ENCODE data around the gene ANO7. TPM values are rescaled to one million over a fixed set of nuclear protein-coding genes. Genes with fewer than 3 reads are reported as not detected.
A peak's percentile ranks its signal among the peaks of the same experiment; 100 is the strongest.

Gene ANO7
- total and polyA plus RNA-seq, 4 donors = 0.89 to 3.1 (median 1.7) TPM

DNA sequence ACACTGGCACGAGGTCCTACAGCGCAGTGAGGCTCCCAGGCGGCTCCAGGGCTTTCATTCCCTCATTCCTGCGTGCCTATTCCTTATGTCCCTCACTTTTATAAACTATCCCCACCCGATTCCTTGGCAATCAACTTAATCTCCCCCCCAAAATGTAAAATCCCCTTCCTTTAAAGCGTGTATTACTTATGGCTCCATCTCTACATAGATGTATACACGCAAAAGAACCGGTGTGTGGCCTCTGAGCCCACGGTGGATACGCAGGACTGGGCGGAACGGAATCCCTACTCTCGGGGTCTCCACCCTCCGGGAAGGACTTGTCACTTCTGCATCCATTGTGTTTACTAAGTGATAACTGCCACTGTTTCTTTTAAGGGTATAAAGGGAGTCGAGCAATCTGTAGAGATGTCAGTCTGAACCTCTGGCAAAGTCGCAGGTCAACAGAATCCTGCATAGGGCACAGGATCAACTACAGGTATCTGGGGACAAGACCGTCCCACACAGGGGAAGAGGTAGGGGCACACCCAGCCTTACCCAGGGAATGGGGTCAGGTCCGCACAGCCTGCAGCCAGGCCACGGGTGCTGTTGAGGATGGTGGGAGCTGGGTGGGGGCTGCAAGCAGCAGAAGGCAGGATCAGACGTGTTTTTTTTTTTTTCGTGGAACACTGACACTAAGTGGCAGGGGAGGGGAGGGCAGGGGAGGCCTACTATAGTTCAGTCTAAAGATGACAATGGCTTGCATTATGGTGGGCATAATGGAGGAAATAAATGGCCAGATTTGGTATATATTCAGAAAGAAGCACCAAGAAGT lies 84.9 kb downstream of the ANO7 start:
- DNase-seq (ENCODE audit: low read depth in 4 of 6, low spot score in 6 of 6) = no peak
- Histone ChIP-seq H3K9me3 (ENCODE audit: control insufficient read depth, insufficient read depth, low read length) (no peaks in the 10 kb centered on the region), H3K27me3 (ENCODE audit: control insufficient read depth, insufficient read depth, low read length) (no peaks in the 10 kb centered on the region), H3K4me1 (ENCODE audit: control insufficient read depth, insufficient read depth, low read length) (peaks cover 21% of the 10 kb centered on the region), H3K27ac (ENCODE audit: low read depth, low read length) (peak overlapping the region; percentile 36), H3K36me3 (ENCODE audit: control insufficient read depth, insufficient read depth, low read length) (no peaks in the 10 kb centered on the region), H3K4me3 (ENCODE audit: low read depth, low read length) (peak overlapping the region; percentile 39)
- WGBS (ENCODE audit: insufficient coverage) = 39% methylated on average over 12 of the region's 21 CpGs

GRCh38 chr2:241274127-241274526 lies 85.7 kb downstream of the ANO7 start:
- 82% methylated on average over 5 of the region's 5 CpGs for WGBS (ENCODE audit: insufficient coverage)
- no peak for DNase-seq (ENCODE audit: low read depth in 4 of 6, low spot score in 6 of 6)
- Histone ChIP-seq H3K4me3 (ENCODE audit: low read depth, low read length) (no peak overlapping the region), H3K27ac (ENCODE audit: low read depth, low read length) (no peak overlapping the region), H3K27me3 (ENCODE audit: control insufficient read depth, insufficient read depth, low read length) (no peaks in the 10 kb centered on the region), H3K36me3 (ENCODE audit: control insufficient read depth, insufficient read depth, low read length) (no peaks in the 10 kb centered on the region), H3K4me1 (ENCODE audit: control insufficient read depth, insufficient read depth, low read length) (peaks cover 21% of the 10 kb centered on the region), H3K9me3 (ENCODE audit: control insufficient read depth, insufficient read depth, low read length) (no peaks in the 10 kb centered on the region)

Other genes starting within 250 kb of the ANO7 start
- 10 to 100 TPM; 23.5 to 93.7 TPM for gene SNED1, start 190.1 kb upstream of the ANO7 start, total RNA-seq
- 10 to 100 TPM in 1 of 2 donors, 1 to 10 TPM in 1; 6.0 to 30.0 TPM for gene SNED1, start 190.1 kb upstream of the ANO7 start, polyA plus RNA-seq (ENCODE audit: insufficient read length in 2 of 2)
- gene MTERF4, start 86.4 kb upstream of the ANO7 start, total RNA-seq = 10 to 100 TPM; 41.8 to 45.0 TPM
- 10 to 100 TPM; 58.0 to 68.2 TPM for gene MTERF4, start 86.4 kb upstream of the ANO7 start, polyA plus RNA-seq (ENCODE audit: insufficient read length in 2 of 2)
- gene PASK, start 39.2 kb upstream of the ANO7 start, total RNA-seq = 1 to 10 TPM; 8.6 to 9.0 TPM
- gene PASK, start 39.2 kb upstream of the ANO7 start, polyA plus RNA-seq (ENCODE audit: insufficient read length in 2 of 2) = 10 to 100 TPM; 20.1 to 25.3 TPM
- gene PPP1R7, start 38.2 kb upstream of the ANO7 start, total RNA-seq = 10 to 100 TPM; 40.6 to 73.8 TPM
- 100 to 1,000 TPM in 1 of 2 donors, 10 to 100 TPM in 1; 93.0 to 101 TPM for gene PPP1R7, start 38.2 kb upstream of the ANO7 start, polyA plus RNA-seq (ENCODE audit: insufficient read length in 2 of 2)
- gene HDLBP, start 127.0 kb downstream of the ANO7 start, total RNA-seq = 100 to 1,000 TPM; 304 to 355 TPM
- 100 to 1,000 TPM; 230 to 270 TPM for gene HDLBP, start 127.0 kb downstream of the ANO7 start, polyA plus RNA-seq (ENCODE audit: insufficient read length in 2 of 2)
- 100 to 1,000 TPM; 461 to 582 TPM for gene SEPTIN2, start 127.2 kb downstream of the ANO7 start, total RNA-seq
- gene SEPTIN2, start 127.2 kb downstream of the ANO7 start, polyA plus RNA-seq (ENCODE audit: insufficient read length in 2 of 2) = 100 to 1,000 TPM; 460 to 553 TPM
- 10 to 100 TPM; 59.6 to 67.3 TPM for gene FARP2, start 167.6 kb downstream of the ANO7 start, total RNA-seq
- gene FARP2, start 167.6 kb downstream of the ANO7 start, polyA plus RNA-seq (ENCODE audit: insufficient read length in 2 of 2) = 10 to 100 TPM; 37.5 to 44.6 TPM